Activated naive CD4-positive, alpha-beta T cell (primary cell): Measurements from ENCODE around the gene IARS1.

ENCODE experiments used
- DNase-seq, 4 experiments: peaks; one replicate each; lab custom pipeline; 2025; lab: John Stamatoyannopoulos, UW

The IARS1 gene

GRCh38 chr9:92293452-92294296 lies at the start of gene IARS1:
IARS1 (minus strand) TSS chr9:92293697; CDS start chr9:92289419, 4,278 bp downstream.
- peak; percentile 99 to 100 (median 100) for DNase-seq

DNA sequence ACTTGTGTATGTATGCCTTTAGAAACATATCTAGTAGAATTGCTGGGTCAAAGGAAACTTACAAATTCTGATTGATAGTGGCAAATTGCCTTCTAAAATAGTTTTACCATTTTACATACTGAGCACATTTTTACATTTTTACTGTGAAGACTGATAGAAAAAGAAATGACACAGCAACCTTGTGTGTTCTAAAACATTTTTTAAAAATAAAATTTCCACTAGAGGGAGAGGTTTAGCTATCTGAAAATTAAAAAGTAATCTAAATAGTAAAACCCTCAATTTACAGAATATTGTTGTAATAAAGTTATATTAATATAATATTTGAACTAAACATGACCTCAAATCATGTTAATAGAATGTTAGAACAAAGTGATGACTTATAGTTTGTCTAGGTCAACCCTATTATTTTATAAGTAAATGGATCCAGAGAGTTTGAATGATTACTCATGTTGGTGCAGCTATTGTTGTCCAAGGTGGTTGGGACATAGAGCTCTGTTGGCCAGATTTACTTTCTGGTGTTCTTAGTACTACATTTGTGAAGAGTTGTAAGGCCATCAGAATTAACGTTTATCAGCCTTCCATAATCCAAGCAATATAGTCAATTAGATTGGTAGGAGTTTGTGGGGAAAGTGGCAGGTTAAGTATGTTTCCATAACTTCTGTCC lies 49.5 kb upstream of the IARS1 start:
- DNase-seq, result no peak

GRCh38 chr9:92341578-92341977 lies 48.1 kb upstream of the IARS1 start:
- no peak for DNase-seq

GRCh38 chr9:92333282-92333634 lies 39.8 kb upstream of the IARS1 start:
- no peak for DNase-seq

- DNase-seq, result no peak
Observed at GRCh38 chr9:92332577-92333281, 39.2 kb upstream of the IARS1 start.

- DNase-seq, result no peak
Observed at GRCh38 chr9:92328225-92328624, 34.7 kb upstream of the IARS1 start.

GRCh38 chr9:92327283-92327850 lies 33.9 kb upstream of the IARS1 start:
- no peak for DNase-seq

- DNase-seq, result no peak
Observed at GRCh38 chr9:92325991-92326500, 32.5 kb upstream of the IARS1 start.

- peak; percentile 47 to 77 (median 61) for DNase-seq
Observed at GRCh38 chr9:92325269-92325990, 31.9 kb upstream of the IARS1 start, which contains the start of the genes CENPP and NOL8. CENPP (plus strand) TSS chr9:92325953. NOL8 (minus strand) TSS chr9:92325350; CDS start chr9:92324161, 1,189 bp downstream.

- DNase-seq, result no peak
Observed at GRCh38 chr9:92324889-92325268, 31.4 kb upstream of the IARS1 start.

DNA sequence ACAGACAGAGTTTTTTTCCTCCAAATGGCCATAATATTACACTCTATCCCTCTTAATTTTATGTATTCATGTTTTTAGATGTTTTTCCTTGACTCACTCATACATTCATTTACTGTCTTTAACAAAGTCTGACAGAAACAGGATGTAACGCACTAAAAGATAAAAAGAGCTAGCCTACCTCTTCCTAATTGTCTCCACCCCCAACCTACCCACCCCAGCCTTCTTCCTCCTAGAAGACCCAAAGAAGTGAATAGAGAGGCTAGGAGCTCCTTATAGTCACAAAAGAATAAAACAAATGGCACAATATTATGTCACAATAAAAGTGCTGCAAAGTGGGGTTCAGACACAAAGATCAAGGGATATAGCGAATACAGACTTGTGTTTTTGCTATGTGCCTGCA lies 30.9 kb upstream of the IARS1 start:
- no peak for DNase-seq

GRCh38 chr9:92315456-92315855 lies 22.0 kb upstream of the IARS1 start:
- DNase-seq, result no peak

GRCh38 chr9:92313624-92314012 lies 20.1 kb upstream of the IARS1 start:
- no peak for DNase-seq

DNA sequence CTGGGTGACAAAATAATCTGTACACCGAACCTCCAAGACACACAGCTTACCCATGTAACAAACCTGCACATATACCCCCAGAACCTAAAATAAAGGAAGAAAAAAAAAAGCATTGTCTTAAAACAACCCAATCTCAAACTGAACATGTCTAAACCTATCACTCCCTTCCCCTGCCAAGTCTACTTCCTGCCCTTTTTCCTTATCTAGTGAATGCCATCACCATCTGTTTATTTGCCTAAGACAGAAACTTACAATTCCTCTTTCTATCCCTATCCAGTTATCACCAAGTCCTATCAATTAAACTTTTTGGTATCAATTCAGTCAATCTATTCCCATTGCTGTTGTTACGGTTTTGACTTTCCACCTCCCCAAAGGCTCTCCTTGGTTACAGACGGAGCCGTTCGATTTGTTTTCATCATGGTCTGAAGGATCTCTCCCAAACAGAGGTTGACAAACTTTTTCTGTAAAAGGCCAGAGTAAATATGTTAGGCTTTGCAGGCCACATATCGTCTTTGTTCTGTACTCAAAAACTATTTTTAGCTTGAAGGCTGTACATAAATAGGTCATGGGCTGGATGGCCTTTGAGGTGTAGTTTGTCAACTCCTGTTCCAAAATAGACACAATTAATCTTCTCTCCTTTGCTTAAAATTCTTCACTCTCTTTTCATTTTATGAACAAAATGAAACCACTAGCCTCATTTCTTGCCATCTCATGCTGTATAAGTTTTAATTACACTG lies 19.6 kb upstream of the IARS1 start:
- no peak for DNase-seq

DNA sequence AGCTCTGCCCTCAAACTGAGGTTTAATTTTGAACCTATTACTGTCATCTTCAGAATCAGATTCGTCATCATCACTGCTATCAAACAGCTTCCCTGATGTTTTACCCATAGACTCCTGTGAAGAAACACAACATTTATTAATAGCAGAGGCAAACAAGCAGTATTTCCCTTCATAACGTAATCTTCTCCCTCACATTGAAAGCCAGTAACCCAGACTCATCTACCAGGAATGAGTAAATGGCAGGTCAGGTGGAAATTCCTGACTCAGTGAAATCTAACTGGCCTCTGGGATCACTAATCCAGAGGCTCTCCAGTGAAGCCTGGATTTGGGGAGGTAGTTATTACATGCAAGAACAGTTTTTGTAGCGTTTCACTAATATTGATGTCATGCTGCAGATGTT lies 17.1 kb upstream of the IARS1 start:
- DNase-seq, result no peak

DNA sequence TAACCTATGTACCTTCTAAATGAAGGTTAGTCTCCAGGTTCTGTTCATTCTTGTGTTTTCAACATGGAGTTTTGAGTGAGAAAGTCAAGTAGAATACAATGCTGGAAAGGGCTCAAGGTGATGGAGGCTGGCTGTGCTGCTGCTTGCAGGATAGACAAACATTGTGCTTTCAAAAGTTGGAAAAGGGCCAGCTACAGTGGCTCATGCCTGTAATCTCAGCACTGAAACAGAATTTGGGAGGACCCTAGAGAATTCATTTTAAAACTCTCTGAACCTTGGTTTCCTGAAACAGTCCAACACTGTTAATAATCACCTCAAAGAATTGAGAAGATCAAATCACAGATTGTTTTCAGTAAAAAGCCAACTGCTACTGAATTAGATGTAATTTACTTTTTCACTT lies 15.4 kb upstream of the IARS1 start:
- DNase-seq, result no peak

DNA sequence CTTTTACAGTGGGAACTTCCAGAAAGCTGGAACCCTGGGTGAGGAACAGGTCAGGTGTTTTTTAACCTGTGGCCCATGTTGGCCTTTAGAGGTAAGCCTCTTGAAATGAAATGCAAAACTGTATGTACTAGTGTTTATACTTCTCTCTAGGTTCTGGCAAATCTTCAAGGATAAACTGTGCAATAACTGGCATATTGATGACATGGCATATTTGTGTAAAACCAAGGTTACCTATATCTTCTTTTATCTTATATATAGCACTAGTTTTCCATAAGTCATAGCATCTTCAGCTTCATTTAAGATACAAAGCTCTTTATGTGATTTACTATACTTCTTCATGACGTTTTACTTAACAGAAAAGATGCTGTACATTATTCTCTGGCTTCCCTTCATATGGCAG lies 7.4 kb upstream of the IARS1 start:
- DNase-seq, result no peak

- DNase-seq, result no peak
Observed at GRCh38 chr9:92299116-92299515, 5.6 kb upstream of the IARS1 start.

DNA sequence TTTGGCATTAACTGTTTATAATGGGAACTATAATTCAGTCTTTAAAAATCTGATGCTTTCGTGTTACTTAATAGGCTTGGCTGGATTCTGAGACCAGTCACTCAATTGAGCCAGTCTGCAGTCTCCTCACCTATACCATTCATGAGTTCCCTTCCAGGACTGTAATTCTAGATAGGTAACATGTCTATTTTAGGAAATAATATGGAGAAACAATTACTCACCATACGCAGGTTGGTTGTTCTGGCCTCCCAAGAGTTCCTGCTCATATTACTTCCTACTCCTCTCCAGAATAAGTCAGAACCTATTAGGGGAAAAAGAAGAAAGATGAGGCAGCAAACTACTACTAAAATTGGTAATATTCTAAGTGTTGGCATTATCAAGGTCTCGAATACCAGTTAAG lies 4.5 kb upstream of the IARS1 start:
- no peak for DNase-seq

DNA sequence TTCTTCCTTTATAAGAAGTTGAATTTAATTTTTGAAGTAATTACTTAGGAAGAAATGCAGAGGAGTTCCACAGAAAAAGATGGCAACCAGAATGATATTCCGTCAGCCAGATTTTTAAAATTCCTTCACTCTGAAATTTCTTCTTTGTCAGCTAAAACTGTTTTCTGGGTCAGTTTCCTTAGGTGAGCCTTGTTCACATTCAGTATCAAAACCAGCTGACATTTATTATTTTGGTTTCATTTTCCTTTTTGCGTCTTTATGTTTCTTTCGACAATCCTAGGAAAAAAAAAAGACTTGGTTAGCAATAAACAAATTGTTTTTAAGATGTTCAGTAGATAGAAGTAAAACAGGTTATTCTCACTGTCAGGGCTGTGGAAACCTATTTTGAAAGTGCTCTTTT lies 4.1 kb upstream of the IARS1 start:
- DNase-seq, result no peak

DNA sequence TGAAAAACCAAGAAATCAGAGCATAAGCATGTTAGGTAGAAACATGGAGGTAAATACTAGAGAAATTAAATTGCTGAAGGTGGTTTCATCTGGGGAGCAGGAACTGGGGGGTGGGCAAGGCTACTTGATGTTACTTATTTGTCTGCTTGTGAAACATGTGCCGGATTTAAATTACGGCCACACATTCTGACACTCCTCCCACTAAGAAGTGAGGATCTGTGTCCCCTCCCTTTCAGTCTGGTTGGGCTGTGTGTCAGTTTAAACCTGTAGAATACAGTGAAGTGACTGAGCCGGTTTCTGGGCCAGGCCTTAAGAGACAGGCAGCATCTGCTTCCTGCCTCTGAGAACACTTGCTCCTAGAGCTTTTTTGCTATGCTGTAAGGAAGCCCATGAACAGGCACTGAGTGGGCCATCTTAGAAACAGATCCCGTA lies 2.3 kb upstream of the IARS1 start:
- no peak for DNase-seq
